GM12878 (cell line): ENCODE measurements around the gene FGF1. TPM values are rescaled to one million over a fixed set of nuclear protein-coding genes. Genes with fewer than 3 reads are reported as not detected.

Source experiments
- ATAC-seq: fragments of 200-7000 bp; cut with Tn5 transposase; 3 replicates; pipeline ENCODE4 v1.9.1; 2020; ENCODE audit warnings: mild to moderate bottlenecking, moderate library complexity
- BruUV-seq: library from RNA; stranded (reverse); fragments of 400-500 nt; replicated peaks from 2 replicates; lab custom pipeline; 2021; lab: Mats Ljungman, UMichigan
- CTCF ChIA-PET: fragments of 300-600 bp; sonication (Branson Sonifier 250); formaldehyde crosslinking; extraction: SDS; loops from one replicate; lab custom pipeline; 2021; ENCODE audit warnings: inconsistent platforms; lab: Yijun Ruan, JAX
- POLR2A ChIA-PET: fragments of 350-600 bp; formaldehyde crosslinking; extraction: SDS; loops from one replicate; lab custom pipeline; 2021; ENCODE audit warnings: inconsistent platforms; lab: Charles Lee
- RAD21 ChIA-PET: fragments of 300-600 bp; sonication (Branson Sonifier 250); formaldehyde crosslinking; loops from one replicate; lab custom pipeline; 2023; ENCODE audit warnings: antibody characterized with exemption; ENCODE audit not compliant: unreplicated experiment; lab: Charles Lee
- SMC1A ChIA-PET: fragments of 300-600 bp; sonication (Branson Sonifier 250); formaldehyde crosslinking; loops from one replicate; lab custom pipeline; 2023; ENCODE audit not compliant: unreplicated experiment, uncharacterized antibody; lab: Charles Lee
- DNase-seq: peaks from one replicate; pipeline ENCODE4 v3.0.0-alpha.2; 2011; ENCODE audit warnings: low read depth, low spot score
- FAIRE-seq: peaks from 3 replicates; lab custom pipeline; 2011; peaks lifted over from hg19 to GRCh38; lab: Jason Lieb, UNC
- H2AFZ ChIP-seq: 2 replicates; pipeline ENCODE4 v1.6.0; 2011; ENCODE audit warnings: low read depth, low read length, control low read depth; ENCODE audit not compliant: control insufficient read depth
- H3K27ac ChIP-seq: 2 replicates; pipeline ENCODE4 v1.5.1; 2011; ENCODE audit warnings: control low read depth; ENCODE audit not compliant: control insufficient read depth, insufficient read depth
- H3K27me3 ChIP-seq, 2 experiments: replicated peaks in 1 of 2; 2 replicates each; pipeline versions ENCODE4 v1.6.0 to v1.6.1; 2011; ENCODE audit warnings: low read length in 1 of 2; ENCODE audit not compliant: control insufficient read depth in 2 of 2, insufficient read depth in 2 of 2
- H3K36me3 ChIP-seq, 2 experiments: 2 replicates each; pipeline ENCODE4 v1.5.1; 2011; ENCODE audit warnings: low read length in 1 of 2; ENCODE audit not compliant: control insufficient read depth in 2 of 2, insufficient read depth in 2 of 2
- H3K4me1 ChIP-seq: 2 replicates; pipeline ENCODE4 v1.6.1; 2011; ENCODE audit warnings: mild to moderate bottlenecking, low read length, moderate library complexity, mixed read lengths; ENCODE audit not compliant: control insufficient read depth, insufficient read depth
- H3K4me2 ChIP-seq: 2 replicates; pipeline ENCODE4 v1.6.0; 2011; ENCODE audit warnings: control low read depth; ENCODE audit not compliant: control insufficient read depth, insufficient read depth
- H3K4me3 ChIP-seq: fragments of 200-600 bp; sonication (generic); 2 replicates; pipeline ENCODE4 v1.5.1; 2016
- H3K79me2 ChIP-seq: 2 replicates; pipeline ENCODE4 v1.6.0; 2011; ENCODE audit warnings: low read length; ENCODE audit not compliant: control insufficient read depth, insufficient read depth
- H3K9ac ChIP-seq: 2 replicates; pipeline ENCODE4 v1.8.0; 2011; ENCODE audit warnings: low read length, control low read depth, mixed read lengths; ENCODE audit not compliant: control insufficient read depth, insufficient read depth
- H3K9me3 ChIP-seq: replicated peaks from 3 replicates; pipeline ENCODE4 v1.5.1; 2011; ENCODE audit warnings: mild to moderate bottlenecking, low read length; ENCODE audit not compliant: control insufficient read depth, insufficient read depth
- H4K20me1 ChIP-seq: 2 replicates; pipeline ENCODE4 v1.6.0; 2011; ENCODE audit not compliant: control insufficient read depth, insufficient read depth
- BMI1 ChIP-seq: fragments of 450-650 bp; IDR thresholded peaks from 2 replicates; pipeline ENCODE4 v1.6.1; 2016; ENCODE audit warnings: mild to moderate bottlenecking, moderate library complexity, borderline replicate concordance
- CEBPB ChIP-seq, 2 experiments: fragments of 150-350 bp in 1 of 2; IDR thresholded peaks; 2 replicates each; pipeline ENCODE4 v1.6.1; 2012 to 2014; ENCODE audit warnings: low read depth in 2 of 2, low read length in 2 of 2, borderline replicate concordance in 1 of 2, inconsistent platforms in 1 of 2
- CHD1 ChIP-seq: IDR thresholded peaks from 2 replicates; pipeline ENCODE4 v1.6.1; 2012; ENCODE audit warnings: low read depth, low read length, improper control_type of control experiment
- CREM ChIP-seq: IDR thresholded peaks from 2 replicates; pipeline ENCODE4 v1.6.1; 2014; ENCODE audit warnings: antibody characterized with exemption, low read depth
- EED ChIP-seq: sonication (generic); IDR thresholded peaks from 2 replicates; pipeline ENCODE4 v1.6.1; 2016; ENCODE audit warnings: antibody characterized with exemption, low read depth
- EGR1 ChIP-seq, 2 experiments: IDR thresholded peaks; 1 replicate in 1 of 2; 2 replicates in 1 of 2; pipeline ENCODE4 v1.6.1; 2011 to 2012; ENCODE audit warnings: low read depth in 2 of 2, low read length in 2 of 2, borderline replicate concordance in 1 of 2, mild to moderate bottlenecking in 1 of 2, moderate library complexity in 1 of 2
- JUND ChIP-seq: IDR thresholded peaks from 2 replicates; pipeline ENCODE4 v1.6.1; 2012; ENCODE audit warnings: low read depth, mild to moderate bottlenecking, low read length, improper control_type of control experiment, moderate library complexity
- KDM1A ChIP-seq: fragments of 200-600 bp; sonication (generic); IDR thresholded peaks from 2 replicates; pipeline ENCODE4 v1.6.1; 2016; ENCODE audit warnings: borderline replicate concordance
- KLF5 ChIP-seq: fragments of 450-650 bp; IDR thresholded peaks from 2 replicates; pipeline ENCODE4 v1.6.1; 2014; ENCODE audit warnings: mild to moderate bottlenecking; ENCODE audit not compliant: partially characterized antibody
- LARP7 ChIP-seq: fragments of 450-650 bp; IDR thresholded peaks from 2 replicates; pipeline ENCODE4 v1.6.1; 2017; ENCODE audit warnings: mild to moderate bottlenecking
- NR2F1 ChIP-seq: fragments of 450-650 bp; conservative IDR thresholded peaks from 2 replicates; pipeline ENCODE4 v1.6.1; 2017; ENCODE audit warnings: mild to moderate bottlenecking
- SUZ12 ChIP-seq: fragments of 200-600 bp; sonication (generic); IDR thresholded peaks from one replicate; pipeline ENCODE4 v1.6.1; 2018; ENCODE audit warnings: antibody characterized with exemption, mild to moderate bottlenecking; ENCODE audit not compliant: unreplicated experiment
- TCF12 ChIP-seq: IDR thresholded peaks from 2 replicates; pipeline ENCODE4 v1.6.1; 2011; ENCODE audit warnings: low read depth, mild to moderate bottlenecking, low read length
- ZNF384 ChIP-seq: IDR thresholded peaks from 2 replicates; pipeline ENCODE4 v1.6.1; 2012; ENCODE audit warnings: low read depth, mild to moderate bottlenecking, low read length, improper control_type of control experiment, borderline replicate concordance
- whole genome bisulfite sequencing: methylation state at CpG from one replicate; pipeline ENCODE4 v1.1.6; 2016; ENCODE audit warnings: low lambda C conversion rate; ENCODE audit not compliant: insufficient replicate concordance, insufficient coverage; ENCODE audit errors: missing lambda C conversion rate; 5-methylcytosine and 5-hydroxymethylcytosine counted together
- in situ Hi-C: fragments of 300-500 bp; cut with MboI; formaldehyde crosslinking; loops from 9 replicates; pipeline ENCODE4 v1.14.3; 2018; ENCODE audit warnings: mixed read lengths
- intact Hi-C: fragments of 100-400 bp; cut with micrococcal nuclease; formaldehyde crosslinking; loops from one replicate; pipeline ENCODE4 v1.14.2; 2022; ENCODE audit not compliant: unreplicated experiment
- polyA plus RNA-seq, 11 experiments: library from polyadenylated mRNA; depleted of rRNA in 4 of 11; unstranded in 6 of 11; stranded (reverse) in 5 of 11; fragments of >200 nt; fragmentation: Nextera tagmentation in 4 of 11; fragmentation: Illumina TruSeq in 1 of 11; extraction: Ambion mirVana in 4 of 11; extraction: Trizol in 1 of 11; gene quantifications; 1 replicate in 1 of 11; 2 replicates in 10 of 11; pipeline versions ENCODE4 v1.2.1 to v1.2.3, GENCODE V29; 2011 to 2016; ENCODE audit warnings: inconsistent platforms in 2 of 11, missing spikeins in 2 of 11, low read depth in 1 of 11
- total RNA-seq, 4 experiments: library from RNA; depleted of rRNA in 3 of 4; stranded (reverse); fragments of >200 nt in 3 of 4; fragmentation: Illumina TruSeq in 1 of 4; extraction: Trizol in 1 of 4; gene quantifications; 2 replicates each; pipeline versions ENCODE4 v1.2.1 to v1.2.3, GENCODE V29; 2013 to 2021
- TF ChIP-seq, protein P1 (sequence below): fragments of 450-650 bp; formaldehyde crosslinking; IDR thresholded peaks from 2 replicates; pipeline ENCODE4 v1.4.0; 2020; ENCODE audit warnings: mild to moderate bottlenecking, moderate library complexity
- TF ChIP-seq, protein P2 (sequence below): fragments of 450-650 bp; formaldehyde crosslinking; IDR thresholded peaks from 2 replicates; pipeline ENCODE4 v1.5.0; 2022; ENCODE audit warnings: mild to moderate bottlenecking, missing genetic modification characterization

Gene FGF1
- total and polyA plus RNA-seq, 10 of the 15 experiments (the other 5 are each of a cell fraction or from before 2014, with no cell fraction given), result not detected

DNA sequence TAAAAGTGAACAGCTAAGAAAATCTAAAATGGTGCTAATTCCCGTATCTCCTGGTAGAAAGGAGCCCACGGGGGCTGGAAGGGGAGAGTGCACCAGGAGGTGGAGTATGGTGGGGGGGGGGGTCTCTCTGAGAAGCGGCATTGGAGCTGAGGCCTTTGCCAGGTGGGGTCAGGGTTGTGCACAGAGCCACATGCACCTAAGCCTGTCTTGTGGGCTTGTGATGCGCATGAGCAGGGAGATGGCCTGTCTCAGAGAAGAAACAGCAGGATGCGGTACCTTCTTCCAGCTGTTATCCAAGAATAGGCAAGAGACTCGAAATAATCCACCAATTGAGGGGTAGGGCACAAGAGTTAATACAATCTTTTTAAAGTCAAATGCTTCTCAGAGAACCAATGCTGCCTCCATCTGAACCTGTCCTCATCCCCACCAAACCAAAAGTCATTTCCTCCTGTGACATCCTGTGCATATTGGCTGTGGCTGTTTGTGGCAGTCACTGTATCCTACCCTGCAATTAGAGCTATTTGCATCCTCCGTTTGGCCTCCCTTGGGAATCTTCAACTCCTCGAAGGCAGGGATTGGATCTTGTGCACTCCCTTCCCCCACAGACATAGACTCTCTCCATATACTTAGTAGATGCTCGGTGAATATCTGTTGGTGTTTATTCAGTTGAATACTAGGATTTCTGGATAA lies 45.4 kb downstream of the FGF1 start:
- TF ChIP-seq CEBPB (IDR thresholded peaks at IDR 0.05; ENCODE audit: borderline replicate concordance in 1 of 2, low read depth in 2 of 2, low read length in 2 of 2) (no peak), CREM (no peak), SUZ12 (no peak), CHD1 (no peak), TCF12 (no peak), BMI1 (no peak), KDM1A (no peak), KLF5 (no peak), EGR1 (IDR thresholded peaks at IDR 0.05; ENCODE audit: borderline replicate concordance in 1 of 2, low read depth in 2 of 2, low read length in 2 of 2) (no peak), JUND (no peak), NR2F1 (no peak), ZNF384 (no peak), EED (no peak), LARP7 (no peak)
- TF ChIP-seq, protein P1, sequence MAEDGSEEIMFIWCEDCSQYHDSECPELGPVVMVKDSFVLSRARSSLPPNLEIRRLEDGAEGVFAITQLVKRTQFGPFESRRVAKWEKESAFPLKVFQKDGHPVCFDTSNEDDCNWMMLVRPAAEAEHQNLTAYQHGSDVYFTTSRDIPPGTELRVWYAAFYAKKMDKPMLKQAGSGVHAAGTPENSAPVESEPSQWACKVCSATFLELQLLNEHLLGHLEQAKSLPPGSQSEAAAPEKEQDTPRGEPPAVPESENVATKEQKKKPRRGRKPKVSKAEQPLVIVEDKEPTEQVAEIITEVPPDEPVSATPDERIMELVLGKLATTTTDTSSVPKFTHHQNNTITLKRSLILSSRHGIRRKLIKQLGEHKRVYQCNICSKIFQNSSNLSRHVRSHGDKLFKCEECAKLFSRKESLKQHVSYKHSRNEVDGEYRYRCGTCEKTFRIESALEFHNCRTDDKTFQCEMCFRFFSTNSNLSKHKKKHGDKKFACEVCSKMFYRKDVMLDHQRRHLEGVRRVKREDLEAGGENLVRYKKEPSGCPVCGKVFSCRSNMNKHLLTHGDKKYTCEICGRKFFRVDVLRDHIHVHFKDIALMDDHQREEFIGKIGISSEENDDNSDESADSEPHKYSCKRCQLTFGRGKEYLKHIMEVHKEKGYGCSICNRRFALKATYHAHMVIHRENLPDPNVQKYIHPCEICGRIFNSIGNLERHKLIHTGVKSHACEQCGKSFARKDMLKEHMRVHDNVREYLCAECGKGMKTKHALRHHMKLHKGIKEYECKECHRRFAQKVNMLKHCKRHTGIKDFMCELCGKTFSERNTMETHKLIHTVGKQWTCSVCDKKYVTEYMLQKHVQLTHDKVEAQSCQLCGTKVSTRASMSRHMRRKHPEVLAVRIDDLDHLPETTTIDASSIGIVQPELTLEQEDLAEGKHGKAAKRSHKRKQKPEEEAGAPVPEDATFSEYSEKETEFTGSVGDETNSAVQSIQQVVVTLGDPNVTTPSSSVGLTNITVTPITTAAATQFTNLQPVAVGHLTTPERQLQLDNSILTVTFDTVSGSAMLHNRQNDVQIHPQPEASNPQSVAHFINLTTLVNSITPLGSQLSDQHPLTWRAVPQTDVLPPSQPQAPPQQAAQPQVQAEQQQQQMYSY (CRISPR knock-in tag), result no peak
- TF ChIP-seq, protein P2, sequence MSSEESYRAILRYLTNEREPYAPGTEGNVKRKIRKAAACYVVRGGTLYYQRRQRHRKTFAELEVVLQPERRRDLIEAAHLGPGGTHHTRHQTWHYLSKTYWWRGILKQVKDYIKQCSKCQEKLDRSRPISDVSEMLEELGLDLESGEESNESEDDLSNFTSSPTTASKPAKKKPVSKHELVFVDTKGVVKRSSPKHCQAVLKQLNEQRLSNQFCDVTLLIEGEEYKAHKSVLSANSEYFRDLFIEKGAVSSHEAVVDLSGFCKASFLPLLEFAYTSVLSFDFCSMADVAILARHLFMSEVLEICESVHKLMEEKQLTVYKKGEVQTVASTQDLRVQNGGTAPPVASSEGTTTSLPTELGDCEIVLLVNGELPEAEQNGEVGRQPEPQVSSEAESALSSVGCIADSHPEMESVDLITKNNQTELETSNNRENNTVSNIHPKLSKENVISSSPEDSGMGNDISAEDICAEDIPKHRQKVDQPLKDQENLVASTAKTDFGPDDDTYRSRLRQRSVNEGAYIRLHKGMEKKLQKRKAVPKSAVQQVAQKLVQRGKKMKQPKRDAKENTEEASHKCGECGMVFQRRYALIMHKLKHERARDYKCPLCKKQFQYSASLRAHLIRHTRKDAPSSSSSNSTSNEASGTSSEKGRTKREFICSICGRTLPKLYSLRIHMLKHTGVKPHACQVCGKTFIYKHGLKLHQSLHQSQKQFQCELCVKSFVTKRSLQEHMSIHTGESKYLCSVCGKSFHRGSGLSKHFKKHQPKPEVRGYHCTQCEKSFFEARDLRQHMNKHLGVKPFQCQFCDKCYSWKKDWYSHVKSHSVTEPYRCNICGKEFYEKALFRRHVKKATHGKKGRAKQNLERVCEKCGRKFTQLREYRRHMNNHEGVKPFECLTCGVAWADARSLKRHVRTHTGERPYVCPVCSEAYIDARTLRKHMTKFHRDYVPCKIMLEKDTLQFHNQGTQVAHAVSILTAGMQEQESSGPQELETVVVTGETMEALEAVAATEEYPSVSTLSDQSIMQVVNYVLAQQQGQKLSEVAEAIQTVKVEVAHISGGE (CRISPR knock-in tag), result no peak
- TF ChIP-seq, all 136 proteins: peak for 0
- Histone ChIP-seq H4K20me1 (no peaks in the 10 kb centered on the region), H3K4me2 (no peak overlapping the region), H3K36me3 (no peaks in the 10 kb centered on the region), H3K9ac (no peak overlapping the region), H3K79me2 (no peaks in the 10 kb centered on the region), H3K9me3 (no peaks in the 10 kb centered on the region), H3K27ac (no peak overlapping the region), H3K4me1 (no peaks in the 10 kb centered on the region), H3K4me3 (no peak overlapping the region), H2AFZ (no peak overlapping the region), H3K27me3 (peaks cover 8 to 10% of the 10 kb centered on the region in 2 experiments; a peak in 3 of 4 replicates)
- BruUV-seq, result no TSS peak
- in situ Hi-C loops (no loop called here), intact Hi-C loops (no loop called here)
- ChIA-PET POLR2A (no interaction called here), RAD21 (no interaction called here), SMC1A (interaction anchor here (0.6 kb wide), 1 partner anchor 1048 kb away, joined by 5 read pairs; no protein-coding TSS in a partner anchor), CTCF (no interaction called here)
- FAIRE-seq (no peak), ATAC-seq (no peak), DNase-seq (no peak)
- WGBS, result 35% methylated on average over 8 of the region's 9 CpGs
